WTC11 (cell line): ENCODE data around the gene RIGI. TPM values are rescaled to one million over a fixed set of nuclear protein-coding genes. Genes with fewer than 3 reads are reported as not detected.

ENCODE experiments used
- ATAC-seq: fragments of 200-7000 bp; cut with Tn5 transposase; 2 replicates; pipeline ENCODE4 v1.10.0; 2021; ENCODE audit warnings: mild to moderate bottlenecking, moderate library complexity
- CTCF ChIA-PET: fragments of 300-600 bp; sonication (Branson Sonifier 250); formaldehyde crosslinking; loops from one replicate; lab custom pipeline; 2021; ENCODE audit warnings: antibody characterized with exemption; lab: Charles Lee
- POLR2A ChIA-PET: fragments of 350-600 bp; sonication (Branson Sonifier 250); formaldehyde crosslinking; loops from one replicate; lab custom pipeline; 2021; ENCODE audit warnings: antibody characterized with exemption; lab: Charles Lee
- DNase-seq: peaks from one replicate; pipeline ENCODE4 v3.0.0; 2021; ENCODE audit warnings: low spot score
- H3K27ac Mint-ChIP-seq: 2 replicates; pipeline ENCODE4 v1.8.0; 2021; ENCODE audit warnings: mixed read lengths
- H3K27me3 Mint-ChIP-seq: 2 replicates; pipeline ENCODE4 v1.8.0; 2021; ENCODE audit warnings: low read depth, mild to moderate bottlenecking, moderate library complexity, mixed read lengths
- H3K36me3 Mint-ChIP-seq: 2 replicates; pipeline ENCODE4 v1.8.0; 2021; ENCODE audit warnings: mixed read lengths
- H3K4me1 Mint-ChIP-seq: 2 replicates; pipeline ENCODE4 v1.8.0; 2022; ENCODE audit warnings: mixed read lengths
- H3K4me3 Mint-ChIP-seq: 2 replicates; pipeline ENCODE4 v1.8.0; 2021; ENCODE audit warnings: mild to moderate bottlenecking, moderate library complexity, mixed read lengths
- H3K9me3 Mint-ChIP-seq: 2 replicates; pipeline ENCODE4 v1.8.0; 2021; ENCODE audit warnings: mixed read lengths
- AFF4 ChIP-seq: sonication (generic); formaldehyde crosslinking; IDR thresholded peaks from 2 replicates; pipeline ENCODE4 v1.8.1; 2023; ENCODE audit warnings: mild to moderate bottlenecking, missing genetic modification reagents, borderline replicate concordance
- CREB1 ChIP-seq: sonication (generic); formaldehyde crosslinking; IDR thresholded peaks from 2 replicates; pipeline ENCODE4 v1.8.0; 2023; ENCODE audit warnings: mild to moderate bottlenecking, missing genetic modification reagents
- CREM ChIP-seq: sonication (generic); formaldehyde crosslinking; IDR thresholded peaks from 2 replicates; pipeline ENCODE4 v1.8.1; 2022; ENCODE audit warnings: mild to moderate bottlenecking, missing genetic modification reagents, moderate library complexity
- ELF4 ChIP-seq: sonication (generic); formaldehyde crosslinking; IDR thresholded peaks from 2 replicates; pipeline ENCODE4 v1.8.1; 2022; ENCODE audit warnings: low read depth, mild to moderate bottlenecking, moderate library complexity, missing genetic modification reagents
- EMX1 ChIP-seq: fragments of 250-450 bp; sonication (Bioruptor Pico); IDR thresholded peaks from 2 replicates; pipeline ENCODE4 v1.8.0; 2021; ENCODE audit warnings: mild to moderate bottlenecking
- ERG ChIP-seq: fragments of 250-450 bp; sonication (Bioruptor Pico); IDR thresholded peaks from 2 replicates; pipeline ENCODE4 v1.8.0; 2021; ENCODE audit warnings: mild to moderate bottlenecking
- ESRRA ChIP-seq: sonication (generic); formaldehyde crosslinking; IDR thresholded peaks from 2 replicates; pipeline ENCODE4 v1.8.1; 2022; ENCODE audit warnings: mild to moderate bottlenecking, missing genetic modification reagents, borderline replicate concordance
- ETV6 ChIP-seq: sonication (generic); formaldehyde crosslinking; IDR thresholded peaks from 2 replicates; pipeline ENCODE4 v1.8.1; 2022; ENCODE audit warnings: mild to moderate bottlenecking, missing genetic modification reagents
- FOXP1 ChIP-seq: sonication (generic); formaldehyde crosslinking; IDR thresholded peaks from 2 replicates; pipeline ENCODE4 v1.8.0; 2022; ENCODE audit warnings: missing genetic modification reagents, mild to moderate bottlenecking, moderate library complexity, borderline replicate concordance
- GTF2I ChIP-seq: fragments of 250-450 bp; sonication (Bioruptor Pico); conservative IDR thresholded peaks from 2 replicates; pipeline ENCODE4 v1.4.0; 2021; ENCODE audit warnings: mild to moderate bottlenecking
- IRF1 ChIP-seq: sonication (generic); formaldehyde crosslinking; IDR thresholded peaks from 2 replicates; pipeline ENCODE4 v1.8.0; 2023; ENCODE audit warnings: missing genetic modification reagents
- MXD4 ChIP-seq: fragments of 250-450 bp; sonication (Bioruptor Pico); IDR thresholded peaks from 2 replicates; pipeline ENCODE4 v1.8.0; 2021; ENCODE audit warnings: mild to moderate bottlenecking, moderate library complexity, borderline replicate concordance
- NFE2L1 ChIP-seq: sonication (generic); formaldehyde crosslinking; IDR thresholded peaks from 2 replicates; pipeline ENCODE4 v1.8.1; 2023; ENCODE audit warnings: missing genetic modification reagents
- OVOL2 ChIP-seq: fragments of 250-450 bp; sonication (Bioruptor Pico); IDR thresholded peaks from 2 replicates; pipeline ENCODE4 v1.9.0; 2021; ENCODE audit warnings: mild to moderate bottlenecking, borderline replicate concordance
- TCF7 ChIP-seq: sonication (generic); formaldehyde crosslinking; IDR thresholded peaks from 2 replicates; pipeline ENCODE4 v1.8.0; 2022; ENCODE audit warnings: mild to moderate bottlenecking, low read depth, missing genetic modification reagents, moderate library complexity
- TEAD4 ChIP-seq: sonication (generic); formaldehyde crosslinking; IDR thresholded peaks from 2 replicates; pipeline ENCODE4 v1.8.0; 2022; ENCODE audit warnings: mild to moderate bottlenecking, missing genetic modification reagents
- TP53 ChIP-seq: sonication (generic); formaldehyde crosslinking; IDR thresholded peaks from 2 replicates; pipeline ENCODE4 v1.8.1; 2023; ENCODE audit warnings: mild to moderate bottlenecking, missing genetic modification reagents
- ZNF121 ChIP-seq: sonication (generic); formaldehyde crosslinking; IDR thresholded peaks from 2 replicates; pipeline ENCODE4 v1.8.0; 2023; ENCODE audit warnings: missing genetic modification reagents
- ZNF416 ChIP-seq: fragments of 250-450 bp; sonication (Bioruptor Pico); IDR thresholded peaks from 2 replicates; pipeline ENCODE4 v1.9.0; 2021; ENCODE audit warnings: mild to moderate bottlenecking, inconsistent platforms
- ZNF671 ChIP-seq: fragments of 250-450 bp; sonication (Bioruptor Pico); IDR thresholded peaks from 2 replicates; pipeline ENCODE4 v1.8.0; 2021; ENCODE audit warnings: mild to moderate bottlenecking
- total RNA-seq: library from RNA; stranded (reverse); gene quantifications from 3 replicates; pipeline ENCODE4 v1.2.3, GENCODE V29; 2021
- TF ChIP-seq, protein P1 (sequence below): fragments of 250-450 bp; sonication (Bioruptor Pico); conservative IDR thresholded peaks from 2 replicates; pipeline ENCODE4 v1.9.0; 2021; ENCODE audit warnings: mild to moderate bottlenecking

Gene RIGI
- total RNA-seq, 1 experiment from 2014 or later: 7.5 TPM

DNA sequence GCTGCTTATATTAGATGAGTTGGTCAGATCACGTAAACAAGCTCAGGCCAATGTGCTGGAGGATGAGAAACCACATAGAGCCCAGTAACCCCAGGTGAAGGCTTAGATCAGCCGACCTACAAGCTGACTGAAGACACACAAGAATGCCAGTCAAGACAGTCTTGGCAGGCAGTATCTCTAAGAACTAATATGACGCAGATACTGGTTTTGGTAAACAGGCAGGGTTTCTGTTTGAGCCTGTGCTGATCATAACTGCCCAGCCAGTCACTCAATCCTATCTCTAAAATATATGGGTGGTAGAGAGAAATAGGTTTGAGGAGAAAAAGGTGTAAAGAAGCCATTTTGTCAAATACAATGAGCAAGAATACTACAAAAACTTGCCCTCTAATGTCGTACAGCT is 7.8 kb upstream of the RIGI start:
- Mint-ChIP-seq H3K27me3 (no peaks in the 10 kb centered on the region), H3K4me1 (no peaks in the 10 kb centered on the region), H3K9me3 (peaks cover 14% of the 10 kb centered on the region), H3K36me3 (peaks cover 5% of the 10 kb centered on the region; the same call in 1 of the 2 replicates), H3K27ac (no peak overlapping the region), H3K4me3 (no peak overlapping the region)
- DNase-seq (no peak), ATAC-seq (no peak)
- ChIA-PET POLR2A (interaction anchor here (1.0 to 1.2 kb wide), 2 partner anchors 17 to 155 kb away, joined by 3 to 5 read pairs; no protein-coding TSS in a partner anchor), CTCF (interaction anchor here (1.0 kb wide), 1 partner anchor 155 kb away, joined by 5 read pairs; no protein-coding TSS in a partner anchor)
- TF ChIP-seq ESRRA (CRISPR knock-in tag) (no peak), ZNF121 (CRISPR knock-in tag) (no peak), TP53 (no peak)

- no peaks in the 10 kb centered on the region for H3K27me3 Mint-ChIP-seq
- CTCF ChIA-PET: no interaction called here
- TF ChIP-seq TCF7 (CRISPR knock-in tag) (no peak), ELF4 (no peak), ETV6 (CRISPR knock-in tag) (no peak), EMX1 (CRISPR knock-in tag) (no peak), CREM (CRISPR knock-in tag) (no peak), ERG (CRISPR knock-in tag) (no peak), OVOL2 (CRISPR knock-in tag) (no peak), MXD4 (no peak), TEAD4 (CRISPR knock-in tag) (no peak), AFF4 (CRISPR knock-in tag) (no peak), CREB1 (CRISPR knock-in tag) (no peak), IRF1 (CRISPR knock-in tag) (no peak), GTF2I (no peak), FOXP1 (no peak), ZNF121 (CRISPR knock-in tag) (no peak), ZNF671 (CRISPR knock-in tag) (no peak), ZNF416 (CRISPR knock-in tag) (no peak), NFE2L1 (no peak)
- TF ChIP-seq, protein P1, sequence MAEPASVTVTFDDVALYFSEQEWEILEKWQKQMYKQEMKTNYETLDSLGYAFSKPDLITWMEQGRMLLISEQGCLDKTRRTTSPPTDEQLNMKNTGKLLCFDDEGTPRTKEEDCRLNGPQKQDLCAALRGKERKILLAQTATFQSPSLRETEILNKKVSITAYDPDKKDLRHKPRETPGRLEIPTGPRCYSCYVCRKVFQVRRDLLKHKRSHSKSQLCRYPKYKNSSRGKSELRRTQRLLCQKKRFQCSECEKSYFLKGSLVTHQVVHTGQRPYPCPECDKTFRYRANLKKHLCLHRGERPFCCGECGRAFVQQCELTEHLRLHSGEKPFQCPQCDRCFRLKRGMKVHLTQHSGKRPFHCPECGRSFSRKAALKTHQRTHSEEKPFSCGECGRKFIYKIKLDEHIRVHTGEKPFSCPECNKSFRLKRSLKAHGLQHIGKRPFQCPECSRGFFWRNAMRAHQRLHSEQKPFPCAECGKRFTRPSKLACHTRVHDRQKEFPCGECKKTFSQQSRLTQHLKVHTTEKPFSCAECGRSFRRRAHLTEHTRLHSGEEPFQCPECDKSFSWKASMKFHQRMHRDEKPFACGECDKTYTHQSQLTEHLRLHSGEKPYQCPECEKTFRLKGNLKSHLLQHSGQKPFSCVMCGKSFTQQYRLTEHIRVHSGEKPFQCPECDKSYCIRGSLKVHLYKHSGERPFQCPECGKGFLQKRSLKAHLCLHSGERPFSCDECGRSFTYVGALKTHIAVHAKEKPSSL (CRISPR knock-in tag): no peak
- H3K27ac Mint-ChIP-seq: no peak overlapping the region
- H3K4me3 Mint-ChIP-seq: no peak overlapping the region
- POLR2A ChIA-PET: interaction anchor here (1.0 kb wide), 1 partner anchor 154 kb away, joined by 3 read pairs; no protein-coding TSS in a partner anchor
- no peak for ATAC-seq
- peaks cover 14% of the 10 kb centered on the region for H3K9me3 Mint-ChIP-seq
- H3K4me1 Mint-ChIP-seq: no peaks in the 10 kb centered on the region
- H3K36me3 Mint-ChIP-seq: peaks cover 5% of the 10 kb centered on the region; the same call in 1 of the 2 replicates
- DNase-seq: no peak
Measured at GRCh38 chr9:32533336-32533735, 7.3 kb upstream of the RIGI start.
